GM12865 (cell line): Measurements from ENCODE around the gene SLC27A3.
"Not testable (repeated sequence)": the region's sequence is repeated elsewhere in the genome, so short reads cannot be mapped to it uniquely, and the experiment has no call there.

Experiments
- DNase-seq: peaks from one replicate; pipeline ENCODE4 v3.0.0; 2010; ENCODE audit warnings: low read depth
- H3K4me3 ChIP-seq: 2 replicates; pipeline ENCODE4 v1.5.1; 2011; ENCODE audit warnings: mild to moderate bottlenecking, low read depth, low read length, control low read depth
- TF ChIP-seq, protein P1 (sequence below): IDR thresholded peaks from 2 replicates; pipeline ENCODE4 v1.5.1; 2011; ENCODE audit warnings: low read length, control low read depth, low read depth, inconsistent platforms; ENCODE audit not compliant: insufficient read depth; ENCODE audit errors: missing control alignments

Gene SLC27A3

DNA sequence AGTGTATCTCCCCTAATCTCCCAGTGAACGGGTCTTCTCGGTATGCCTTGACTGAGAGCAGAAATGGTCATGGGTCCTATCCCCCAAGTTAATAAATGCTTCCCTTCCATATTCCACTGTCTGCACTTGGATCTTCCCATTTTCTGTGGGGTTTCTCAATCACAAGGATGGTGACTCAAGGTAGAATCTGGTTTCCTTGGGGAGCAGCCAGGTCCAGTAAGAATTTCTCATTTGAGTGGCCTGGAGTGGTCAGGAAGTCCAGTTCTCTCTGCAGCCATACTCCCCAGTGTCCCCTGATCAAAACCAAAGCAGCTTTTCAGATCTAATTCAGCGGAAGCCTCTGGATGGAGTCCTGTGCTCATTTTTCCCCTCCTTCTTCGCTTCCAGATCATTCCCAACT is 14.8 kb upstream of the SLC27A3 start:
- TF ChIP-seq, protein P1, sequence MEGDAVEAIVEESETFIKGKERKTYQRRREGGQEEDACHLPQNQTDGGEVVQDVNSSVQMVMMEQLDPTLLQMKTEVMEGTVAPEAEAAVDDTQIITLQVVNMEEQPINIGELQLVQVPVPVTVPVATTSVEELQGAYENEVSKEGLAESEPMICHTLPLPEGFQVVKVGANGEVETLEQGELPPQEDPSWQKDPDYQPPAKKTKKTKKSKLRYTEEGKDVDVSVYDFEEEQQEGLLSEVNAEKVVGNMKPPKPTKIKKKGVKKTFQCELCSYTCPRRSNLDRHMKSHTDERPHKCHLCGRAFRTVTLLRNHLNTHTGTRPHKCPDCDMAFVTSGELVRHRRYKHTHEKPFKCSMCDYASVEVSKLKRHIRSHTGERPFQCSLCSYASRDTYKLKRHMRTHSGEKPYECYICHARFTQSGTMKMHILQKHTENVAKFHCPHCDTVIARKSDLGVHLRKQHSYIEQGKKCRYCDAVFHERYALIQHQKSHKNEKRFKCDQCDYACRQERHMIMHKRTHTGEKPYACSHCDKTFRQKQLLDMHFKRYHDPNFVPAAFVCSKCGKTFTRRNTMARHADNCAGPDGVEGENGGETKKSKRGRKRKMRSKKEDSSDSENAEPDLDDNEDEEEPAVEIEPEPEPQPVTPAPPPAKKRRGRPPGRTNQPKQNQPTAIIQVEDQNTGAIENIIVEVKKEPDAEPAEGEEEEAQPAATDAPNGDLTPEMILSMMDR = no peak
- DNase-seq = no peak
- no peak overlapping the region for H3K4me3 ChIP-seq

DNA sequence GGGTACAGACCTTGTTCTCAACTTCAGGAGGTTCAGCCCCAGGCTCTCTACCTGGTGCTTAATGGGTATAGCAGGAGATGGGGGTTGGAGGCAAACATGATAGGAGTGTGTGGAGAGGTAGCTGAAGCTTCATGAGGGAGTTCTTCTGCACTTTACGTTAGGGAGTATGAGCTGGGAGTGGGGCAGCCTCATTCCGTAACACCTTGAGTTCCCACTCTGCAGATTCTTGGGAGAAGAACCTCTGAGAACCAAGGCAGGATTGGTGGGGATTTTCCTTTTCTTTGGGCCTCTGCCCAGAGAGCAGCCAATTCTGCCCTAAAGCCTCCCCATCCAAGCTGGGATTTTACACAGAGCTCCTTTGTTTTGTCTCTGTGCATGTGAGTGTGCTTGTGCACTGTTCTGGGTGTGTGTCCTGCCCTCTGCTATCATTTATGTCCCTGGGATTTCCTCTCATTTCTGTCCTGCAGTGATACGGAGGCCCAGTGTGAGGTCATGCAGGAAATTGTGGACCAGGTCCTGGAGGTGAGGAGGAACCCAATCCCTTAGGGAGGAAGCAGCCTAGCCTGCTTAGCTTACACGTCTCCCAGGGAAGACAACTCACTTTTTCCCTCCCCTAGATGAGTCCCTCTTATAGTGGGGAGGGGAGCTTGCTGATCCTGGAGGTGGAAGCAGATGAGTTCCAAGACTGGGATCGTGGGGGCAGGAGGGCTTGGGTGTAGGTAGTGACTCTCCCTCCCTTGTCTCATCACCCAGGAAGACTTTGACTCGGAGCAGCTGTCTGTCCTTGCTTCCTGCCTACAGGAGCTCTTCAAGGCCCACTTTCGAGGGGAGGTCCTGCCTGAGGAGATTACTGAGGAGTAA is 11.6 kb upstream of the SLC27A3 start:
- TF ChIP-seq, protein P1 = no peak
- DNase-seq = no peak

DNA sequence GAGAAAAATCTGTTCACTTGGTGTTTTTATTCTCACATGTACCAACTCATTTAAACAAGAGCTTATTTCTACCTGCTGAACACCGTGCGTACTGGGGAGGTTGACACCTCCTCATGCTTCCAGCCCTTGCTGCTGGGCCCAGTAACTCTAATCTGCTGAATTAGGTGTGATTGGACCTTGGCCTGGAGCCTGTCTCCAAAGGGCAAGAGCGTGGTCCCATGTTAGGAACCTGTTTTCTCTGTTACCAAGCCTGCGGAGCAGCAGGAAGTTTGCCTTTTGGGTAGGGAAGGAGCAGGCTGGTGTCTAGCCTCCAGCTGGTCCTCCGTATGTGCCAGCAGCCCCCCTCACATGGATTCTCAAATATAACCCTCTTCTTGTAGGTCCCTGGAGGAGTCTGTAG is 10.9 kb upstream of the SLC27A3 start:
- TF ChIP-seq, protein P1 = no peak
- no peak for DNase-seq

More for the DNA sequence above, 11.6 kb upstream of the SLC27A3 start:
- H3K4me3 ChIP-seq = no peak overlapping the region

DNA sequence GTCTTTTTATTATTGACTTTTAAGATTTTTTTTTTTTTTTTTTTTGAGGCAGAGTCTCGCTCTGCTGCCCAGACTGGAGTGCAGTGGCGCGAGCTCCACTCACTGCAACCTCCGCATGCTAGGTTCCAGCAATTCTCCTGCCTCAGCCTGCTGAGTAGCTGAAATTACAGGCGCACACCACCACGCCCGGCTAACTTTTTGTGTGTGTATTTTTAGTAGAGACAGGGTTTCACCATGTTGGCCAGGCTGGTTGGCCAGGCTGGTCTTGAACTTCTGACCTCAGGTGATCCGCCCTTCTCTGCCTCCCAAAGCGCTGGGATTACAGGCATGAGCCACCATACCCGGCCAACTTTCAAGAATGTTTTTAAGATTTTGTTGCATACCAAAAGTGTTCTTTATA is 8.5 kb upstream of the SLC27A3 start:
- DNase-seq, H3K4me3 ChIP-seq: not testable (repeated sequence)

More for the DNA sequence above, 10.9 kb upstream of the SLC27A3 start:
- no peak overlapping the region for H3K4me3 ChIP-seq

DNA sequence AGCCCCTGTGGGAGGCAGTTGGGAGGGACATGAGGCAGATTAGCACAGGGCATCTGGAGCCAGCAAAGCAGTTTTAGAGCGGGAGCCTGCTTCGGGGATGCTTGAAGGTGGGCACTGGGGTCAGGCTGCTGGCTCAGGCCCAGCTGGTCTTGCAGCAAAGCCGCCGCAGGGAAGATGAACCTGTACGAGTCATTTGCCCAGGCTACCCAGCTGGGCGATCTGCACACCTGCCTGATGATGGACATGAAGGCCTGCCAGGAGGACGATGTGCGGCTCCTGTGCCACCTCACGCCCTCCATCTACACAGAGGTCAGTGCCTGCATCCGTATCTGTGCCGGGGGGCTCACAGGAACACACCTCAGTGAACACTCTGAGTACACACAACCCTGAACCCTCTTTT is 7.7 kb upstream of the SLC27A3 start:
- TF ChIP-seq, protein P1 = no peak
- H3K4me3 ChIP-seq = no peak overlapping the region
- no peak for DNase-seq

DNA sequence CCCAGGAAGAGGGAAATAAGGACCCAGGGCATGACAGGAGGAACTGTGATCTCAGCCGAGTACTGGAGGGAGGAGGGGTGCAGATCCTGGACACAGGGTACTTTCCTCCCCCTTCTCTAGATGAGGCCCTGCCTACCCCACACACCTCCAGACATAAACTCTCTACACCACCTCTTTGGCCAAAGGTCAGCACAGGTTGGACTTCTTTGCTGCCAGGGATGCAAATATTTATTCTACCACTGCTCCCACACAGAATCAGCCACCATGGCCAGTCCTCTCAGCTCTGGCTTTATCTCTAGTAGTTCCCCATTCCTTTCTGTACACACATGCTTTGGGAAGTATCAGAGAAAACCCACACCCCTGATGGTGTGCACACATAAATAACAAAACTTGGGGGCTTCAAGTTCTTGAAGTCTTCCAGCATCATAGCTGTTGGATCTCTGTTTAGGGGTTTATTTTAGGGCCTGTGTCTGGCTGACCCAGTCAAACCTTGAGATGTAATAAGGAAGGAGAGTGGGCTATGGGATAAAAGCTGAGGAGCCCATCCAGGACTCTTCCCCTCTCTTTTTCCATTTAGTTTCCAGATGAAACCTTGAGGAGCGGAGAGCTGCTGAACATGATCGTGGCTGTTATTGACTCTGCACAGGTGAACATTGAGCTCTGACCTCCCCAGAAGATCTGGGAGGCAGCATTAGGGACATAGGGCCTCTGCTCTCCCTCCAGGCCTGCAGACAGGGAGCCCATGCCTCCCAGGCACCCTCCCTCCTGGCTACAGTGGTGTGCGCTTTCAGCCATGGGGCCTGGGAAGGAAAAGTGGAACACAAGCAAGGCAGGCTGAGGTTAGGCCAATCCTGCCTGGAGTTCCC is 6.7 kb upstream of the SLC27A3 start:
- no peak overlapping the region for H3K4me3 ChIP-seq
- TF ChIP-seq, protein P1 = no peak
- no peak for DNase-seq

DNA sequence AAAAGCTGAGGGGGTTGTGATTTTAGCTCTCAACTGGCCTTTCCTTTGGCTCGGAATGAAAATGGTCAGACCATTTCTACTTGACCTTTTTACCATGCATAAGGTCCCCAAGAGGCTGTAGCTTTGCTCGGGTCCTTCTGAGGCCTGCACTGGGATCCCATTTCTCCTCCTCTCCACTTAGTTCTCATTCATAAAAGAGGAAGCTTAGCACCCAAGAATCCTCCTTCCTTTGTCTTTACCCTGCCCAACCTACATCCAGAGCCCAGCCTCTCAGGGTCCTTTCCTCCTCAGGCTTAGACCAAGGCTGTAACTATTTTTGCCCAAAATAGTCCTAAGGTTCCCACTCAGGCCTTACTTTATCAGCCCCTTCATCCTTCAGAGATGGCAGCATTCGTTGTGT is 6.0 kb upstream of the SLC27A3 start:
- no peak for DNase-seq
- H3K4me3 ChIP-seq = no peak overlapping the region
- TF ChIP-seq, protein P1 = no peak
